Suprapubic skin (tissue), 3 donors: ENCODE results near the gene SMS.

Source experiments
- CTCF ChIP-seq, 2 donors: fragments of 200-600 bp in 1 of 2; fragments of 450-650 bp in 1 of 2; sonication (generic) in 1 of 2; IDR thresholded peaks; one replicate each; pipeline ENCODE4 v1.5.1; 2016 to 2019; ENCODE audit warnings: antibody characterized with exemption in 2 of 2, mild to moderate bottlenecking in 1 of 2, moderate library complexity in 1 of 2
- POLR2AphosphoS5 ChIP-seq, 3 donors: sonication (generic); formaldehyde crosslinking; IDR thresholded peaks; one replicate each; pipeline ENCODE4 v1.6.1; 2017; ENCODE audit warnings: antibody characterized with exemption in 3 of 3

- TF ChIP-seq POLR2AphosphoS5 (IDR thresholded peaks at IDR 0.05) (no peak), CTCF (IDR thresholded peaks at IDR 0.05) (no peak)
Observed at GRCh38 chrX:22012931-22013330, 72.4 kb downstream of the SMS start.
